DND-41 (cell line): ENCODE measurements around the gene PREX1.

ENCODE experiments used
- ATAC-seq: fragments of 200-7000 bp; cut with Tn5 transposase; 3 replicates; pipeline ENCODE4 v1.9.1; 2021; ENCODE audit warnings: low read depth; ENCODE audit not compliant: insufficient read depth
- DNase-seq: peaks from one replicate; pipeline ENCODE4 v3.0.0-alpha.2; 2020
- H2AFZ ChIP-seq: 2 replicates; pipeline ENCODE4 v1.6.0; 2012; ENCODE audit warnings: low read depth, low read length
- H3K27ac ChIP-seq: 2 replicates; pipeline ENCODE4 v1.5.1; 2012; ENCODE audit warnings: low read length, inconsistent platforms
- H3K27me3 ChIP-seq: fragments of 200-600 bp; sonication (generic); 2 replicates; pipeline ENCODE4 v1.6.0; 2012; ENCODE audit warnings: low read length, mild to moderate bottlenecking, inconsistent platforms; ENCODE audit not compliant: insufficient read depth, poor library complexity
- H3K36me3 ChIP-seq: 2 replicates; pipeline ENCODE4 v1.5.1; 2012; ENCODE audit warnings: low read length, inconsistent platforms; ENCODE audit not compliant: insufficient read depth
- H3K4me1 ChIP-seq: 2 replicates; pipeline ENCODE4 v1.5.1; 2012; ENCODE audit warnings: mild to moderate bottlenecking, low read length; ENCODE audit not compliant: insufficient read depth
- H3K4me2 ChIP-seq: 2 replicates; pipeline ENCODE4 v1.6.0; 2012; ENCODE audit warnings: mild to moderate bottlenecking, moderate library complexity, low read length, inconsistent platforms; ENCODE audit not compliant: insufficient read depth
- H3K4me3 ChIP-seq, 2 experiments: fragments of 200-600 bp in 1 of 2; shearing (Covaris generic) in 1 of 2; 2 replicates each; pipeline ENCODE4 v1.5.1; 2012 to 2016; ENCODE audit warnings: inconsistent platforms in 2 of 2, low read length in 2 of 2, mild to moderate bottlenecking in 2 of 2, low read depth in 1 of 2, moderate library complexity in 1 of 2
- H3K79me2 ChIP-seq: 2 replicates; pipeline ENCODE4 v1.6.0; 2012; ENCODE audit warnings: low read length, inconsistent platforms; ENCODE audit not compliant: insufficient read depth
- H3K9ac ChIP-seq: 2 replicates; pipeline ENCODE4 v1.6.0; 2012; ENCODE audit warnings: low read depth, mild to moderate bottlenecking, inconsistent platforms, low read length, moderate library complexity
- H3K9me3 ChIP-seq: 2 replicates; pipeline ENCODE4 v1.5.1; 2012; ENCODE audit warnings: low read length, moderate library complexity, mild to moderate bottlenecking, inconsistent platforms; ENCODE audit not compliant: insufficient read depth, severe bottlenecking
- H4K20me1 ChIP-seq: 2 replicates; pipeline ENCODE4 v1.6.0; 2012; ENCODE audit warnings: low read length; ENCODE audit not compliant: insufficient read depth
- CTCF ChIP-seq: IDR thresholded peaks from 2 replicates; pipeline ENCODE4 v1.5.1; 2012; ENCODE audit warnings: borderline replicate concordance, low read length, moderate library complexity, mild to moderate bottlenecking; ENCODE audit not compliant: poor library complexity, severe bottlenecking; ENCODE audit errors: extremely low read depth
- EZH2 ChIP-seq: IDR thresholded peaks from 3 replicates; pipeline ENCODE4 v1.6.1; 2012; ENCODE audit warnings: borderline replicate concordance, low read depth, mild to moderate bottlenecking, moderate library complexity, low read length, inconsistent platforms; ENCODE audit not compliant: severe bottlenecking

PREX1 gene

GRCh38 chr20:48761874-48762273, 65.9 kb downstream of the PREX1 start:
- Histone ChIP-seq H3K4me2 (no peak overlapping the region), H3K9ac (no peak overlapping the region), H3K9me3 (peaks cover 2% of the 10 kb centered on the region), H3K36me3 (no peaks in the 10 kb centered on the region), H4K20me1 (no peaks in the 10 kb centered on the region), H3K27ac (peak overlapping the region; percentile 69), H3K79me2 (no peaks in the 10 kb centered on the region), H3K4me1 (peaks cover 30% of the 10 kb centered on the region), H2AFZ (peak overlapping the region; percentile 11; the same call in 1 of the 2 replicates), H3K27me3 (no peaks in the 10 kb centered on the region), H3K4me3 (no peak overlapping the region)
- no peak for ATAC-seq
- TF ChIP-seq EZH2 (no peak), CTCF (no peak)
- DNase-seq = peak; percentile 29

GRCh38 chr20:48761023-48761785, 66.6 kb downstream of the PREX1 start:
- no peaks in the 10 kb centered on the region for H3K79me2 ChIP-seq
- H2AFZ ChIP-seq = peak overlapping the region; percentile 44; the same call in 1 of the 2 replicates
- H3K9ac ChIP-seq = peak overlapping the region; percentile 15; the same call in 1 of the 2 replicates
- peaks cover 30% of the 10 kb centered on the region for H3K4me1 ChIP-seq
- H3K4me2 ChIP-seq = no peak overlapping the region
- no peaks in the 10 kb centered on the region for H4K20me1 ChIP-seq
- peak; percentile 57 for ATAC-seq
- H3K36me3 ChIP-seq = no peaks in the 10 kb centered on the region
- no peaks in the 10 kb centered on the region for H3K27me3 ChIP-seq
- H3K9me3 ChIP-seq = peaks cover 2% of the 10 kb centered on the region
- H3K27ac ChIP-seq = peak overlapping the region; percentile 69
- TF ChIP-seq CTCF = no peak
- TF ChIP-seq EZH2 = no peak
- H3K4me3 ChIP-seq = no peak overlapping the region
- peak; percentile 87 for DNase-seq

GRCh38 chr20:48760403-48760983, 67.3 kb downstream of the PREX1 start:
- no peaks in the 10 kb centered on the region for H3K36me3 ChIP-seq
- H3K4me1 ChIP-seq = peaks cover 30% of the 10 kb centered on the region
- H3K4me2 ChIP-seq = peak overlapping the region; percentile 29
- peak overlapping the region; percentile 69 for H3K27ac ChIP-seq
- H3K27me3 ChIP-seq = no peaks in the 10 kb centered on the region
- DNase-seq = peak; percentile 87
- H2AFZ ChIP-seq = peak overlapping the region; percentile 44; the same call in 1 of the 2 replicates
- H3K79me2 ChIP-seq = no peaks in the 10 kb centered on the region
- H3K9ac ChIP-seq = peak overlapping the region; percentile 15; the same call in 1 of the 2 replicates
- no peak overlapping the region; a peak in 1 of 4 replicates for H3K4me3 ChIP-seq
- TF ChIP-seq EZH2 (no peak), CTCF (no peak)
- peak; percentile 81 for ATAC-seq
- peaks cover 2% of the 10 kb centered on the region for H3K9me3 ChIP-seq
- H4K20me1 ChIP-seq = no peaks in the 10 kb centered on the region
